Liver (tissue), 9 donors: ENCODE measurements around the gene MEGF6. TPM values are rescaled to one million over a fixed set of nuclear protein-coding genes. Genes with fewer than 3 reads are reported as not detected.

Experiments
- DNase-seq: peaks from one replicate; pipeline ENCODE4 v3.0.0-alpha.2; 2017; ENCODE audit warnings: low spot score
- H3K27ac ChIP-seq, 2 donors: one replicate each; pipeline ENCODE4 v1.7.0; 2013; ENCODE audit warnings: inconsistent platforms in 2 of 2, low read length in 2 of 2, control low read depth in 1 of 2, low read depth in 1 of 2, mild to moderate bottlenecking in 1 of 2
- H3K27me3 ChIP-seq, 4 donors: one replicate each; pipeline versions ENCODE4 v1.6.1 to v1.7.0; 2013; ENCODE audit warnings: low read length in 3 of 4, inconsistent platforms in 1 of 4, mild to moderate bottlenecking in 1 of 4, moderate library complexity in 1 of 4; ENCODE audit not compliant: control insufficient read depth in 4 of 4, insufficient read depth in 4 of 4
- H3K36me3 ChIP-seq, 4 donors: one replicate each; pipeline versions ENCODE4 v1.6.1 to v1.7.0; 2013; ENCODE audit warnings: low read length in 3 of 4, mild to moderate bottlenecking in 3 of 4, low read depth in 1 of 4, moderate library complexity in 1 of 4; ENCODE audit not compliant: control insufficient read depth in 4 of 4, insufficient read depth in 3 of 4
- H3K4me1 ChIP-seq, 4 donors: one replicate each; pipeline versions ENCODE4 v1.6.1 to v1.7.0; 2013; ENCODE audit warnings: low read length in 3 of 4, mild to moderate bottlenecking in 3 of 4, moderate library complexity in 1 of 4; ENCODE audit not compliant: control insufficient read depth in 4 of 4, insufficient read depth in 4 of 4
- H3K4me3 ChIP-seq, 3 donors: one replicate each; pipeline versions ENCODE4 v1.6.1 to v1.7.0; 2013; ENCODE audit warnings: low read length in 3 of 3, control low read depth in 1 of 3, low read depth in 1 of 3, mild to moderate bottlenecking in 1 of 3
- H3K9ac ChIP-seq, 2 donors: one replicate each; pipeline ENCODE4 v1.7.0; 2013; ENCODE audit warnings: low read length in 2 of 2, mild to moderate bottlenecking in 2 of 2, moderate library complexity in 2 of 2, control low read depth in 1 of 2, low read depth in 1 of 2
- H3K9me3 ChIP-seq, 4 donors: one replicate each; pipeline versions ENCODE4 v1.6.1 to v1.7.0; 2013; ENCODE audit warnings: low read length in 3 of 4; ENCODE audit not compliant: control insufficient read depth in 4 of 4
- ATF3 ChIP-seq: IDR thresholded peaks from 2 replicates; pipeline ENCODE4 v1.6.1; 2016; ENCODE audit warnings: antibody characterized with exemption
- CTCF ChIP-seq: fragments of 150-350 bp; IDR thresholded peaks from 2 replicates; pipeline ENCODE4 v1.5.1; 2017; ENCODE audit warnings: improper control_type of control experiment, low read depth, low read length; ENCODE audit not compliant: missing input control
- EGR1 ChIP-seq, 2 donors: IDR thresholded peaks; 2 replicates each; pipeline ENCODE4 v1.6.1; 2016 to 2018; ENCODE audit warnings: antibody characterized with exemption in 2 of 2, low read depth in 2 of 2
- FOXA1 ChIP-seq: IDR thresholded peaks from 2 replicates; pipeline ENCODE4 v1.6.1; 2016; ENCODE audit warnings: antibody characterized with exemption
- FOXA2 ChIP-seq: IDR thresholded peaks from 2 replicates; pipeline ENCODE4 v1.6.1; 2016; ENCODE audit warnings: antibody characterized with exemption
- GABPA ChIP-seq, 2 donors: IDR thresholded peaks in 1 of 2; conservative IDR thresholded peaks in 1 of 2; 2 replicates each; pipeline ENCODE4 v1.6.1; 2016; ENCODE audit warnings: antibody characterized with exemption in 2 of 2, mild to moderate bottlenecking in 1 of 2, moderate library complexity in 1 of 2
- HNF4A ChIP-seq, 2 donors: conservative IDR thresholded peaks; 2 replicates each; pipeline ENCODE4 v1.6.1; 2016; ENCODE audit warnings: antibody characterized with exemption in 2 of 2, mild to moderate bottlenecking in 2 of 2
- HNF4G ChIP-seq: IDR thresholded peaks from 2 replicates; pipeline ENCODE4 v1.6.1; 2016; ENCODE audit warnings: antibody characterized with exemption
- JUND ChIP-seq, 2 donors: IDR thresholded peaks; 2 replicates each; pipeline ENCODE4 v1.6.1; 2016; ENCODE audit warnings: antibody characterized with exemption in 2 of 2
- MAX ChIP-seq: IDR thresholded peaks from 2 replicates; pipeline ENCODE4 v1.6.1; 2016; ENCODE audit warnings: antibody characterized with exemption
- NR2F2 ChIP-seq: IDR thresholded peaks from 2 replicates; pipeline ENCODE4 v1.6.1; 2016; ENCODE audit warnings: antibody characterized with exemption
- RAD21 ChIP-seq, 2 donors: IDR thresholded peaks; 2 replicates each; pipeline ENCODE4 v1.6.1; 2016; ENCODE audit warnings: antibody characterized with exemption in 2 of 2, mild to moderate bottlenecking in 2 of 2
- REST ChIP-seq: IDR thresholded peaks from 2 replicates; pipeline ENCODE4 v1.6.1; 2016; ENCODE audit warnings: antibody characterized with exemption, mild to moderate bottlenecking
- RXRA ChIP-seq, 2 donors: IDR thresholded peaks; 2 replicates each; pipeline ENCODE4 v1.6.1; 2017 to 2018; ENCODE audit warnings: antibody characterized with exemption in 2 of 2, mild to moderate bottlenecking in 1 of 2
- SP1 ChIP-seq: IDR thresholded peaks from 2 replicates; pipeline ENCODE4 v1.6.1; 2018; ENCODE audit warnings: antibody characterized with exemption, mild to moderate bottlenecking
- TAF1 ChIP-seq: conservative IDR thresholded peaks from 2 replicates; pipeline ENCODE4 v1.6.1; 2016; ENCODE audit warnings: antibody characterized with exemption, mild to moderate bottlenecking
- YY1 ChIP-seq: IDR thresholded peaks from 2 replicates; pipeline ENCODE4 v1.6.1; 2016; ENCODE audit warnings: antibody characterized with exemption, mild to moderate bottlenecking
- ZBTB33 ChIP-seq: IDR thresholded peaks from 2 replicates; pipeline ENCODE4 v1.6.1; 2016; ENCODE audit warnings: antibody characterized with exemption
- WGBS: extraction: QIAGEN DNeasy Blood & Tissue Kit; methylation state at CpG from one replicate; pipeline ENCODE4 v1.1.7; 2013; 5-methylcytosine and 5-hydroxymethylcytosine counted together
- polyA plus RNA-seq, 2 donors: library from polyadenylated mRNA; stranded (reverse) in 1 of 2; unstranded in 1 of 2; fragments of 200-250 nt in 1 of 2; fragments of >200 nt in 1 of 2; fragmentation: Nextera tagmentation in 1 of 2; extraction: Ambion mirVana in 1 of 2; gene quantifications; one replicate each; pipeline versions ENCODE4 v1.2.1 to v1.2.3, GENCODE V29; 2013 to 2015
- total RNA-seq, 2 donors: library from RNA; depleted of rRNA; stranded (reverse); fragments of >200 nt; gene quantifications; one replicate each; pipeline ENCODE4 v1.2.3, GENCODE V29; 2014
- donor health status: healthy.
- donor health status: healthy.
- donor health status: healthy.
- donor health status: healthy.
- donor health status: healthy.

Gene MEGF6
- total and polyA plus RNA-seq, 4 donors = 1.3 to 11.0 (median 4.0) TPM

GRCh38 chr1:3657096-3657475 lies 45.8 kb upstream of the MEGF6 start:
- H3K9ac ChIP-seq = no peak overlapping the region
- H3K4me1 ChIP-seq = peaks cover 5 to 10% (median 7%) of the 10 kb centered on the region in 4 donors
- no peak overlapping the region for H3K27ac ChIP-seq
- H3K9me3 ChIP-seq = no peaks in the 10 kb centered on the region
- DNase-seq = no peak
- WGBS = 78% methylated on average over 6 of the region's 6 CpGs
- H3K27me3 ChIP-seq = peaks cover 0 to 4% (median 1%) of the 10 kb centered on the region in 4 donors
- no peak for TF ChIP-seq JUND (IDR thresholded peaks at IDR 0.05)
- TF ChIP-seq HNF4A (conservative IDR thresholded peaks at IDR 0.05) = no peak
- no peak for TF ChIP-seq FOXA2
- TF ChIP-seq HNF4G = no peak
- no peak for TF ChIP-seq GABPA (IDR thresholded peaks at IDR 0.05 in 1 of 2, conservative IDR thresholded peaks at IDR 0.05 in 1 of 2)
- no peak for TF ChIP-seq SP1
- TF ChIP-seq MAX = no peak
- TF ChIP-seq REST = no peak
- TF ChIP-seq RXRA (IDR thresholded peaks at IDR 0.05) = no peak
- H3K4me3 ChIP-seq = no peak overlapping the region
- no peaks in the 10 kb centered on the region for H3K36me3 ChIP-seq

GRCh38 chr1:3656450-3657095 lies 45.3 kb upstream of the MEGF6 start:
- DNase-seq = no peak
- 88% methylated on average over 13 of the region's 13 CpGs for WGBS
- peaks cover 6 to 14% (median 9%) of the 10 kb centered on the region in 4 donors for H3K4me1 ChIP-seq
- no peaks in the 10 kb centered on the region for H3K36me3 ChIP-seq
- H3K4me3 ChIP-seq = no peak overlapping the region
- no peak for TF ChIP-seq FOXA2
- no peak for TF ChIP-seq EGR1 (IDR thresholded peaks at IDR 0.05; ENCODE audit: low read depth in 2 of 2)
- no peak for TF ChIP-seq HNF4A (conservative IDR thresholded peaks at IDR 0.05)
- no peak for TF ChIP-seq ATF3
- TF ChIP-seq GABPA (IDR thresholded peaks at IDR 0.05 in 1 of 2, conservative IDR thresholded peaks at IDR 0.05 in 1 of 2) = no peak
- TF ChIP-seq CTCF = no peak
- no peak for TF ChIP-seq FOXA1
- no peak for TF ChIP-seq NR2F2
- no peak for TF ChIP-seq RAD21 (IDR thresholded peaks at IDR 0.05)
- TF ChIP-seq HNF4G = no peak
- TF ChIP-seq ZBTB33 = no peak
- TF ChIP-seq MAX = no peak
- TF ChIP-seq TAF1 = no peak
- TF ChIP-seq JUND (IDR thresholded peaks at IDR 0.05) = no peak
- no peak for TF ChIP-seq REST
- no peak for TF ChIP-seq RXRA (IDR thresholded peaks at IDR 0.05)
- no peak for TF ChIP-seq YY1
- no peak for TF ChIP-seq SP1
- H3K9ac ChIP-seq = no peak overlapping the region
- no peaks in the 10 kb centered on the region for H3K9me3 ChIP-seq
- H3K27ac ChIP-seq = no peak overlapping the region
- peaks cover 0 to 9% (median 1%) of the 10 kb centered on the region in 4 donors for H3K27me3 ChIP-seq
